GM21528 (cell line): ENCODE data around the gene TMBIM6.
"Not testable (repeated sequence)": the region's sequence is repeated elsewhere in the genome, so short reads cannot be mapped to it uniquely, and the experiment has no call there.

Experiments
- ATAC-seq: cut with Tn5 transposase; IDR thresholded peaks from one replicate; pipeline ENCODE4 v1.9.1; 2021; ENCODE audit warnings: mild to moderate bottlenecking, moderate library complexity; ENCODE audit not compliant: unreplicated experiment, low FRiP score

TMBIM6 gene

GRCh38 chr12:49767333-49767732 is 26.0 kb downstream of the TMBIM6 start:
- no peak for ATAC-seq

GRCh38 chr12:49773102-49773501 is 31.7 kb downstream of the TMBIM6 start:
- ATAC-seq, result not testable (repeated sequence)

DNA sequence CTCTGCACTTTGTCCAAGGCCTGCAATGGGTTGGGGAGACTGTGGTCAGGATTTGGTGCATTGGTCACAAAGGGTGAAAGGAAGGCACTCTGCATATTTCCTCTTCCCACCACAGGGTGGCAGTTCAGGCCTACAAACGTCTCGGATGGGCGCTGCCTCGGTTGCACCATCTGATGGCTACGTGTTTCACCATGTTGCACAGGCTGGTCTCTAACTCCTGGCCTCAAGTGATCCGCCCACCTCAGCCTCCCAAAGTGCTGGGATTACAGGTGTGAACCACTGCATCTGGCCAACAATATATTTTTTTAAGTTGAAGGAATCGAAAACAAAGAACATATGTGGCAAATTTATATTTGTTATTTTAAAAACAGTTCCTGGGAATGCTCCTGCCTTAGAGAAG is 35.1 kb downstream of the TMBIM6 start:
- ATAC-seq, result no peak

DNA sequence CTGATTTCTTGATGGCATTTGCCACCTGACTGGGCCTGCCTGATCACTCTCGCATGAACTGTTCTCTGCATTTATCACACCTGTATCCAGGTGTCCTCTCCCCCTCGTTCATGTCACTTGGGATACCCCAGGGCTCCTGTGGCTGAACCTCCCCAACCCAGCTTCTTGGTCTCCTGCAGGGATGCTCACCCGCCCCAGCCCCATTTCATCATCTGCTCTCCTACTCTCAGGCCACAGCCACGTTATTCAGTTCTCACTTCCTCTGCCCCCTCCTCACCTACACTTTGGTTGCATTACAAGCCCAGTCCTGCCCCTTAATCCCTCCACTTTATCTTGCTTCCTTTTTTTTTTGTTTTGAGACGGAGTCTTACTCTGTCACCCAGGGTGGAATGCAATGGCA is 35.5 kb downstream of the TMBIM6 start:
- no peak for ATAC-seq

GRCh38 chr12:49777341-49777740 is 36.0 kb downstream of the TMBIM6 start:
- no peak for ATAC-seq

DNA sequence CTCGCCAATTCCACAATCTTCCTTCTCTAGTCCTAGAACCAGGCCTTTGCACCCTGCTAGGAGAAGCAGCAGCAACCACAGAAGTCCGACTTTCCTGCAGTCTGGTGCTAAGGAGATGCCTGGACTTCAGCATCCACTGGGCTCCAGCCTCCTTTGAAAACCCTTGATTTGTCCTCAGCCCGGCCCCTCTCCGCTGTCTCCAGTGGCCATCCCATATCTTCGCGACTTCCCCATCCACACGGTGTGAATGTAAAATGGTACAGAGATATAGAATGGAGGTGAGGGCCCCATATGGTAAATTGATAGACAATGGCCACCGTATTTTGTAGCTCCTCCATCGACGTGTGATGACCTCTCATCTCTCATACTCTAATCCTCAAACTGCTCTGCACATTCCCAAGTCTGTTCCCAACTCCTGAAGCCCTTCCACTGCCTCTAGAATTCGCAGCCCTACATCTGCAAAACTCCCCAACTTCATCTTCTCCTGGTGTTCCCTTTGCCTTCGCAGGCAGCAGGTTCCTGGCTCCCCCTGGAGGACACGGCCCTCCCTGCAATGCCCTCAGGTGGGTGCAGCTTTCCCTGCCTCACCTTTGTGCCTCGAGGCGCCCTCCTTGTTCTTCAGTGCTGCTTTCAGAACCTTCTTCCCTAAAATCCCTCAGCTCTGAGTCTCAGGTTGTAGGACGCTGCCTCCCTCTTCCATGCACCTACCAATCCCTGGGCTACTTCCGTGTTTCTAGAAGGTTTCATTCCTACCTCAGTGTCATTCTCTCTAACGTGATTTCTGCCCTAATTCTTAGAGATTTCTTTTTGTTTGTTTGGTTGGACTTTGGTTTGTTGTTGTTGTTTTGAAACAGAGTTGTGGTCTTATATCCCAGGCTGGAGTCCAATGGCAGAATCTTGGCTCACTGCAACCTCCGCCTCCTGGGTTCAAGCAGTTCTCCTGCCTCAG is 36.7 kb downstream of the TMBIM6 start:
- ATAC-seq, result no peak

DNA sequence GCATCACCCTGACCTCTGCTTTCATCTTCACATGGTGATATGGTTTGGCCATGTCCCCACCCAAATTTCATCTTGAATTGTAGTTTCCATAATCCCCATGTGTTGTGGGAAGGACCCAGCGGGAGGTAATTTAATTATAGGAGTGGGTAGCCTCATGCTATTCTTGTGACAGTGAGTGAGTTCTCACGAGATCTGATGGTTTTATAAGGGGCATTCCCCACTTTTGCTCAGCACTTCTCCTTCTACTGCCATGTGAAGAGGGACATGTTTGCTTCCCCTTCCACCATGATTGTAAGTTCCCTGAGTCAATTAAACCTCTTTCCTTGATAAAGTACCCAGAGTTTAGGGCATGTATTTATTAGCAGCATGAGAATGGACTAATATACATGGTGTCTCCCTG is 38.2 kb downstream of the TMBIM6 start:
- ATAC-seq, result no peak

DNA sequence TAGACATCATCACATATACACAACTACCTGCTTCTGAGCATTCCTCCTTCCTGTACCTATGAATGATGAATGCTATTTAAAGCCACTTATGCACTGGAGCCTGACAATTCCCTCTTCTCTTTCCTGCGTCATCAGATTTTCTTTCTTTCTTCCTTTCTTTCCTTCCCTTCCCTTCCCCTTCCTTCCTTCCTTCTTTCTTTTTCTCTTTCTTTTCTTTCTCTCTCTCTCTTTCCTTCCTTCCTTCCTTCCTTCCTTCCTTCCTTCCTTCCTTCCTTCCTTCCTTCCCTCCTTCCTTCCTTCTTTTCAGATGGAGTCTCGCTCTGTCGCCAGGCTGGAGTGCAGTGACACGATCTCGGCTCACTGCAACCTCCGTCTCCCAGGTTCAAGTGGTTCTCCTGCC is 39.6 kb downstream of the TMBIM6 start:
- not testable (repeated sequence) for ATAC-seq

GRCh38 chr12:49783917-49784676 is 42.7 kb downstream of the TMBIM6 start:
- no peak for ATAC-seq

DNA sequence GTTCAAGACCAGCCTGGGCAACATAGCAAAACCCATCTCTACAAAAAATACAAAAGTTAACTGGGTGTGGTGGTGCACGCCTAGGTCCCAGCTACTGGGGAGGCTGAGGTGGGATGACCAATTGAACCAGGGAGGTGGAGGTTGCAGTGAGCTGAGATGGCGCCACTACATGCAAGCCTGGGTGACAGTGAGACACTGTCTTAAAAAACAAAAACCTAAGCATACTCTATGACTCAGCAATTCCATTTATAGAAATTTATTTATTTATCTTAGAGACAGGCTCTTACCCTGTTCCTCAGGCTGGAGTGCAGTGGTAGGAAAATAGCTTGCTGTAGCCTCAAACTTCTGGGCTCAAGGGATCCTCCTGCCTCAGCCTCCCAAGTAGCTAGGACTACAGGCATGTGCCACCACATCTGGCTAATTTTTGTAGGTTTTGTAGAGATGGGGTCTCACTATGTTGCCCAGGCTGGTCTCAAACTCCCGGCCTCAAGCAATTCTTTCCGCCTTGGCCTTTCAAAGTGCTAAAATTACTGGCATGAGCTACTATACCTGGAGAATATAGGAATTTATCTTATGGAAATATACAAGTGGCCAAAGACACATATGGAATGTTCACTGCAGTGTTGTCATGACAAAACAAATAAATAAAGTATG is 43.5 kb downstream of the TMBIM6 start:
- no peak for ATAC-seq

GRCh38 chr12:49787672-49788071 is 46.3 kb downstream of the TMBIM6 start:
- ATAC-seq, result no peak

GRCh38 chr12:49789992-49790391 is 48.6 kb downstream of the TMBIM6 start:
- ATAC-seq, result no peak

- ATAC-seq, result no peak
Measured at GRCh38 chr12:49790741-49791555, 49.6 kb downstream of the TMBIM6 start.

DNA sequence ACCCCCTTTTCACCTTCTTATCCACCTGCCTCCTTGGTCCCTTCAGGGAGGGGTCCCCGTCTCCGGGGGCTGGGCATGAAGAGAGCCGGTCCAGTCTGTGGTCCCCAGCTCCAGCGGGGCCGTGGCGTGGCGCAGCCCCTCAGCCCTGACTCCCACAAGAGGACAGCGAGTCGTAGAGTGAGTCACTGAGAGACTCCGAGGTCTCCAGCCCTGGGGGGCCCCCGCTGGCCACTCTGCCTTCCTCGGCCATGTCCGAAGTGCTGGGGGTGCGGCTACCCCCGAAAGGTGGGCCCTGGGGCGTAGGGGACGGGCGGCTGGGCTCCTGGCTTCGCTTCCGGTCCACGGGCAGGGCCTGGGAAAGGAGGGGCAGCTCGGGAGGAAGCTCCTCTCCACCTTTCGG is 50.3 kb downstream of the TMBIM6 start:
- no peak for ATAC-seq

DNA sequence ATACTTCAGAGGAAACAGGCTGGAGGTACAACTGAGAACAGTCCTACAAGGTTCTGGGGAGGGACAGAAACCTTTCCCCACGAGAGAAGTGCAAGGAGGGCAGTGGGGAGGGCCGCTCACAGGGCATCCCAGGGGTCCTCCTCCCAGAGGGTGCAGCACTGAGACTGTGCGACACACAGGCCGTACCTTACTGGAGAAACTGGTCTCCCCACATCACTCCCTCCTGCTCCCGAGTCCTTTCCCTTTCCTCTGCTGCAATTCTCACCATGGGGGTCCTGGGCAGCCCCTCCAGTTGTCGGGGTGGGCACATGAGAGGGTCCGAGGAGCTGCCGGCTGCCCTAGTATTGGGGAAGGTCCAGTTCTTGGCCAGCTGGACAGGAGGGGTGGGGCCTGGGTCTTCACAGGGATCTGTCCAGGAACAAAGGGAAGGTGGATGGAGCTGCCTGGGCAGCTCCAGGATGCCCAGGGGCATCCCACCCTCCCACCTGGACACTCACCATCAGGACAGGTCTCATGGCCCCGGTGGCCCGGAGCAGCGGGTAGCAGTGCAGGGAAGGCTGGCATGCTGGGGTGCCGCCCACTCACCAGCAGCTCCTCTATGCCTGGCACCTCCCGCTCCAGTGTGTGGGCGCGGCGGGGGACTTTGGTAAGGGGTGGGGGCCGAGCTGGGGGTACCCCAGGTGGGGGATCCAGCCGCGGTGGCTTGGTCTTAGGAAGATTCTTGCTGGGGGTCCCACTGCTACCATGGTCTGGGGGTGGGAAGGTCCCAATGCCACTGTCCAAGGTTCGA is 51.0 kb downstream of the TMBIM6 start:
- no peak for ATAC-seq

- no peak for ATAC-seq
Measured at GRCh38 chr12:49792976-49793580, 51.7 kb downstream of the TMBIM6 start.

DNA sequence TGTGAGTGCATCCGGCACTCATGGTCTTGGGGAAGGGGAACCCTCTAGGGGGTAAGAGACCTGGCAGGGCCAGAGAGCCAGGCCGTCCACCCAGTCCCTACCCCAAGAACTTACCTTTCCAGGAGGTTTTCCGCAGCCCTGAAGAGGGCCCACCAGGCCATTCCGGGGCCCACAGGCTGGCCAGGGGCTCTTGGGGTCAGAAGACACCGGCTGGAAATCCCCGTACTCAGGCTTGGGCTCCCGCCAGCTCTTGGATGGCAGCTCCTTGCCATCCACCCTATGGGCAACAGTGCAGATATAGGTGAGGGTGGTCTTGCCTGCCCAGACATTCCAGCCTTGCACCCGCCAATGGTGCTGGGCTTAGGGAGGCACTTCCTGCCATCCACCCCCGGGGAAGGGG is 52.3 kb downstream of the TMBIM6 start:
- no peak for ATAC-seq

DNA sequence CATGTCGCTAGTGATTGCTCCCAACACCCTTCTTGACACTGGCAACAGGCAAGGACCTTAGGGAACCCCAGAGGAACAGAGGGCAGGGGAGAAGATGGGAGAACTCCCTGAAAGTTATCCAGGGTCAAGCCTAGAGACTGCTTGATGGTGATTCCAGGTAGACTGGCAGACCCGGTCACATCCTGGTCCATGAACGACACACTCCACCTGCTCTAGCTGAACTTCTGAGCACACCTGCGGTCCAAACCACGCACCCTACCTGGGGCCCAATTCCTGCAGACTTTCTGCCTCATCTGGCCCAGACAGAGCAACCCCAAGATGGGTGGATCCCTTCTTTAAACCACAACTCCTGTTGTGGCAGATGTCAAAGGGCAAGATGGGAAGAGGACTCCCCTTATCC is 52.7 kb downstream of the TMBIM6 start:
- no peak for ATAC-seq
